A549 (cell line): ENCODE results near the gene CACNA1D. TPM values are rescaled to one million over a fixed set of nuclear protein-coding genes. Genes with fewer than 3 reads are reported as not detected.

Source experiments
- ATAC-seq, 2 experiments: fragments of 200-7000 bp in 1 of 2; fragments of >200 bp in 1 of 2; cut with Nextera tagmentation in 1 of 2; cut with Tn5 transposase in 1 of 2; 3 replicates each; pipeline versions ENCODE4 v1.8.0 to v1.9.1; 2018 to 2020; ENCODE audit warnings: mild to moderate bottlenecking in 1 of 2, moderate library complexity in 1 of 2
- CTCF ChIA-PET: fragments of 300-600 bp; sonication (Branson Sonifier 250); formaldehyde crosslinking; extraction: SDS; loops from one replicate; lab custom pipeline; 2021; ENCODE audit warnings: antibody characterized with exemption, inconsistent platforms; lab: Yijun Ruan, JAX
- POLR2A ChIA-PET: fragments of 350-600 bp; formaldehyde crosslinking; extraction: SDS; loops from one replicate; lab custom pipeline; 2021; ENCODE audit warnings: antibody characterized with exemption, inconsistent platforms; lab: Yijun Ruan, JAX
- DNase-seq, 2 experiments: peaks; one replicate each; pipeline versions ENCODE4 v3.0.0 to v3.0.0-alpha.2; 2011 to 2016; ENCODE audit warnings: low read depth in 1 of 2, low spot score in 1 of 2
- FAIRE-seq: peaks from 2 replicates; lab custom pipeline; 2011; peaks lifted over from hg19 to GRCh38; lab: Jason Lieb, UNC
- H3K27ac ChIP-seq, 2 experiments: fragments of >200 bp; sonication (Bioruptor Twin); formaldehyde crosslinking; 3 replicates each; pipeline ENCODE4 v1.5.1; 2016 to 2017
- H3K4me1 ChIP-seq: fragments of >200 bp; sonication (Bioruptor Twin); formaldehyde crosslinking; 3 replicates; pipeline ENCODE4 v1.6.1; 2016
- H3K4me2 ChIP-seq: fragments of >200 bp; sonication (Bioruptor Twin); formaldehyde crosslinking; 3 replicates; pipeline ENCODE4 v1.6.1; 2016
- H3K4me3 ChIP-seq: fragments of >200 bp; sonication (Bioruptor Twin); formaldehyde crosslinking; 3 replicates; pipeline ENCODE4 v1.5.1; 2016
- H3K9me3 ChIP-seq: fragments of >200 bp; sonication (Bioruptor Twin); formaldehyde crosslinking; 3 replicates; pipeline ENCODE4 v1.6.1; 2016
- ATOH8 ChIP-seq: fragments of 250-450 bp; sonication (Bioruptor Pico); IDR thresholded peaks from 2 replicates; pipeline ENCODE4 v1.5.0; 2020; ENCODE audit warnings: low read depth, mild to moderate bottlenecking, moderate library complexity
- CBX2 ChIP-seq: fragments of 200-600 bp; sonication (generic); IDR thresholded peaks from 2 replicates; pipeline ENCODE4 v1.6.1; 2016; ENCODE audit warnings: low read depth, mild to moderate bottlenecking, borderline replicate concordance
- CBX8 ChIP-seq: fragments of 200-600 bp; sonication (generic); IDR thresholded peaks from 2 replicates; pipeline ENCODE4 v1.6.1; 2016
- CHD2 ChIP-seq: fragments of 150-350 bp; IDR thresholded peaks from 2 replicates; pipeline ENCODE4 v1.6.1; 2014; ENCODE audit warnings: low read length; ENCODE audit not compliant: partially characterized antibody
- CTCF ChIP-seq: fragments of >200 bp; sonication (Bioruptor Twin); formaldehyde crosslinking; IDR thresholded peaks from 3 replicates; pipeline ENCODE4 v1.5.1; 2016
- ELK1 ChIP-seq: fragments of 150-350 bp; IDR thresholded peaks from 2 replicates; pipeline ENCODE4 v1.6.1; 2014; ENCODE audit warnings: low read depth, mild to moderate bottlenecking, low read length
- FOSL2 ChIP-seq, 2 experiments: fragments of 450-650 bp in 1 of 2; fragments of >200 bp in 1 of 2; sonication (Bioruptor Twin) in 1 of 2; formaldehyde crosslinking; IDR thresholded peaks; 2 replicates each; pipeline versions ENCODE4 v1.5.0 to v1.6.1; 2016 to 2020; ENCODE audit warnings: mild to moderate bottlenecking in 1 of 2, moderate library complexity in 1 of 2
- GATA3 ChIP-seq: IDR thresholded peaks from 2 replicates; pipeline ENCODE4 v1.6.1; 2012; ENCODE audit warnings: borderline replicate concordance
- HOXA7 ChIP-seq: fragments of 250-450 bp; sonication (Bioruptor Pico); IDR thresholded peaks from 2 replicates; pipeline ENCODE4 v1.5.0; 2020; ENCODE audit warnings: mild to moderate bottlenecking, moderate library complexity
- HOXB5 ChIP-seq: fragments of 250-450 bp; sonication (Bioruptor Pico); IDR thresholded peaks from 2 replicates; pipeline ENCODE4 v1.5.0; 2020; ENCODE audit warnings: mild to moderate bottlenecking, moderate library complexity
- KDM1A ChIP-seq: fragments of 200-600 bp; sonication (generic); IDR thresholded peaks from 2 replicates; pipeline ENCODE4 v1.6.1; 2016; ENCODE audit warnings: low read depth, mild to moderate bottlenecking
- KDM5A ChIP-seq: fragments of 200-600 bp; sonication (generic); IDR thresholded peaks from 2 replicates; pipeline ENCODE4 v1.6.1; 2016; ENCODE audit warnings: antibody characterized with exemption, mild to moderate bottlenecking
- NFE2L2 ChIP-seq: fragments of 150-350 bp; conservative IDR thresholded peaks from 2 replicates; pipeline ENCODE4 v1.6.1; 2014; ENCODE audit warnings: low read length
- PBX3 ChIP-seq: IDR thresholded peaks from 2 replicates; pipeline ENCODE4 v1.6.1; 2012
- PHF8 ChIP-seq: fragments of 200-600 bp; sonication (generic); IDR thresholded peaks from 2 replicates; pipeline ENCODE4 v1.6.1; 2016; ENCODE audit warnings: low read depth, mild to moderate bottlenecking, antibody characterized with exemption, moderate library complexity, borderline replicate concordance
- TFCP2L1 ChIP-seq: fragments of 250-450 bp; sonication (Bioruptor Pico); IDR thresholded peaks from 2 replicates; pipeline ENCODE4 v1.5.0; 2021; ENCODE audit warnings: mild to moderate bottlenecking
- TP53 ChIP-seq: fragments of 250-450 bp; sonication (Bioruptor Pico); IDR thresholded peaks from 2 replicates; pipeline ENCODE4 v1.5.0; 2021; ENCODE audit warnings: mild to moderate bottlenecking, moderate library complexity
- USF2 ChIP-seq: fragments of 450-650 bp; IDR thresholded peaks from 2 replicates; pipeline ENCODE4 v1.6.1; 2014; ENCODE audit warnings: antibody characterized with exemption
- ZC3H11A ChIP-seq: fragments of 450-650 bp; IDR thresholded peaks from 2 replicates; pipeline ENCODE4 v1.6.1; 2014; ENCODE audit warnings: antibody characterized with exemption, mild to moderate bottlenecking
- ZFP36 ChIP-seq: fragments of 450-650 bp; IDR thresholded peaks from 2 replicates; pipeline ENCODE4 v1.6.1; 2014; ENCODE audit warnings: borderline replicate concordance; ENCODE audit not compliant: partially characterized antibody
- ZNF302 ChIP-seq: fragments of 250-450 bp; sonication (Bioruptor Pico); IDR thresholded peaks from 2 replicates; pipeline ENCODE4 v1.9.0; 2021; ENCODE audit warnings: inconsistent platforms, mild to moderate bottlenecking, moderate library complexity
- WGBS: methylation state at CpG from one replicate; pipeline ENCODE4 v1.1.6; 2017; ENCODE audit errors: missing lambda C conversion rate; 5-methylcytosine and 5-hydroxymethylcytosine counted together
- polyA plus RNA-seq, 4 experiments: library from polyadenylated mRNA; depleted of rRNA in 3 of 4; stranded (reverse); fragments of >200 nt; fragmentation: RNase III in 1 of 4; extraction: RNeasy Plus Mini Kit Qiagen cat#74134 plus additional on column Dnase treatment in 1 of 4; gene quantifications; 2 replicates in 3 of 4; 3 replicates in 1 of 4; pipeline ENCODE4 v1.2.3, GENCODE V29; 2011 to 2017

CACNA1D gene
- polyA plus RNA-seq, 2 of the 4 experiments (the other 2 are of a cell fraction) = 1.1 to 10.7 TPM

- Histone ChIP-seq H3K4me1 (no peaks in the 10 kb centered on the region), H3K4me2 (no peak overlapping the region), H3K27ac (no peak overlapping the region), H3K9me3 (no peaks in the 10 kb centered on the region), H3K4me3 (no peak overlapping the region)
- CTCF ChIA-PET = no interaction called here
- FAIRE-seq = no peak
- DNase-seq = no peak
- TF ChIP-seq CBX8 (no peak), HOXA7 (CRISPR knock-in tag) (no peak), CHD2 (no peak)
- ATAC-seq = no peak
- 66% methylated on average over 5 of the region's 5 CpGs for WGBS
- POLR2A ChIA-PET = no interaction called here
Measured at GRCh38 chr3:53672981-53673380, 178.6 kb downstream of the CACNA1D start.

GRCh38 chr3:53673722-53674350 lies 179.4 kb downstream of the CACNA1D start:
- CTCF ChIA-PET = no interaction called here
- Histone ChIP-seq H3K4me3 (no peak overlapping the region), H3K4me1 (no peaks in the 10 kb centered on the region), H3K4me2 (no peak overlapping the region), H3K9me3 (no peaks in the 10 kb centered on the region), H3K27ac (no peak overlapping the region)
- 58% methylated on average over 10 of the region's 10 CpGs for WGBS
- TF ChIP-seq NFE2L2 = no peak
- TF ChIP-seq ATOH8 (CRISPR knock-in tag) = no peak
- TF ChIP-seq KDM1A = no peak
- TF ChIP-seq CBX2 = no peak
- TF ChIP-seq TFCP2L1 (CRISPR knock-in tag) = no peak
- no peak for TF ChIP-seq GATA3
- TF ChIP-seq USF2 = no peak
- no peak for TF ChIP-seq CHD2
- FAIRE-seq = no peak
- ATAC-seq = no peak
- POLR2A ChIA-PET = no interaction called here
- DNase-seq = no peak

- TF ChIP-seq ZFP36 = no peak
- no peak for TF ChIP-seq HOXB5 (CRISPR knock-in tag)
- TF ChIP-seq NFE2L2 = no peak
- TF ChIP-seq ELK1 = no peak
- no peak for TF ChIP-seq HOXA7 (CRISPR knock-in tag)
- no peaks in the 10 kb centered on the region for H3K4me1 ChIP-seq
- ATAC-seq (no peak), FAIRE-seq (no peak), DNase-seq (no peak)
- H3K9me3 ChIP-seq = no peaks in the 10 kb centered on the region
- H3K4me3 ChIP-seq = no peak overlapping the region
- H3K4me2 ChIP-seq = no peak overlapping the region
- 80% methylated on average over 6 of the region's 8 CpGs for WGBS
- CTCF ChIA-PET = no interaction called here
- POLR2A ChIA-PET = no interaction called here
- no peak overlapping the region for H3K27ac ChIP-seq
Measured at GRCh38 chr3:53674582-53674981, 180.2 kb downstream of the CACNA1D start.

GRCh38 chr3:53675022-53675697 lies 180.7 kb downstream of the CACNA1D start:
- no peak for ATAC-seq
- CTCF ChIA-PET = no interaction called here
- POLR2A ChIA-PET = no interaction called here
- TF ChIP-seq PHF8 (no peak), KDM5A (no peak), ZC3H11A (no peak), CBX2 (no peak), PBX3 (no peak), CTCF (no peak), FOSL2 (IDR thresholded peaks at IDR 0.05) (no peak), FOSL2 (CRISPR knock-in tag; IDR thresholded peaks at IDR 0.05) (no peak), ZNF302 (CRISPR knock-in tag) (no peak), TP53 (CRISPR knock-in tag) (no peak)

More at GRCh38 chr3:53675022-53675697, 180.7 kb downstream of the CACNA1D start:
- Histone ChIP-seq H3K4me2 (no peak overlapping the region), H3K9me3 (no peaks in the 10 kb centered on the region), H3K27ac (no peak overlapping the region), H3K4me3 (no peak overlapping the region), H3K4me1 (no peaks in the 10 kb centered on the region)
- FAIRE-seq (no peak), DNase-seq (no peak)
- 81% methylated on average over 12 of the region's 15 CpGs for WGBS
